ENCODE measurements around the gene KCNS3.

Gene KCNS3

DNA sequence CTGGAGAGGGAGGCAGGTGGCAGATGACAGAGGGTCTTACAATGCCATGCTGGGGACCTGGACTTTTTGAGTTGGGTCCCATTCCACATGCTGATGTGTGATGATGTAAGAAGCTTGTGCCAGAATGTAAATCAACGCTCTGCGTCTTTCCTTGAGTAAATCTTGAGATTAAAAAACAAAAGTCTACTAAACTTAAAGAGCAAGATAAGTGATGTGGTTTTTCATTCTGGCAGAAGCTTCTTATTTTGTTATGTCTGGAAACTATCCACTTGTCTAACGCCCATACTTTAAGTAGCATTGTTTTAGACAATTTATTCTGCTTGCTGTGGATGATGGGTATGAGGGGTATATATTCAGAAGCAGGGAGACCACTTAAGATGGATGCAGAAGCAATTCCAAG is 94.5 kb downstream of the KCNS3 start:
- TF ChIP-seq USF1 (IDR thresholded peaks at IDR 0.05) (no peak), YY1 (IDR thresholded peaks at IDR 0.05; ENCODE audit: low read depth) (no peak), ZBTB7A (IDR thresholded peaks at IDR 0.05; ENCODE audit: low read depth) (no peak), CREB1 (IDR thresholded peaks at IDR 0.05; ENCODE audit: low read depth) (no peak), TCF12 (IDR thresholded peaks at IDR 0.05; ENCODE audit: low read depth) (no peak), EP300 (IDR thresholded peaks at IDR 0.05; ENCODE audit: borderline replicate concordance) (no peak), REST (IDR thresholded peaks at IDR 0.05; ENCODE audit: low read depth) (no peak), TAF1 (IDR thresholded peaks at IDR 0.05; ENCODE audit: low read depth) (no peak), NFIC (IDR thresholded peaks at IDR 0.05) (no peak), RAD21 (IDR thresholded peaks at IDR 0.05; ENCODE audit: low read depth) (no peak), FOXM1 (IDR thresholded peaks at IDR 0.05; ENCODE audit: borderline replicate concordance, low read depth) (no peak), TEAD4 (IDR thresholded peaks at IDR 0.05) (no peak), CEBPB (IDR thresholded peaks at IDR 0.05) (no peak), EGR1 (IDR thresholded peaks at IDR 0.05) (no peak)
- TF ChIP-seq, protein P1, sequence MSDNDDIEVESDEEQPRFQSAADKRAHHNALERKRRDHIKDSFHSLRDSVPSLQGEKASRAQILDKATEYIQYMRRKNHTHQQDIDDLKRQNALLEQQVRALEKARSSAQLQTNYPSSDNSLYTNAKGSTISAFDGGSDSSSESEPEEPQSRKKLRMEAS (IDR thresholded peaks at IDR 0.05), result no peak

- TF ChIP-seq ZBTB7A (IDR thresholded peaks at IDR 0.05; ENCODE audit: low read depth), result no peak
- no peak for TF ChIP-seq EP300 (IDR thresholded peaks at IDR 0.05; ENCODE audit: borderline replicate concordance)
- TF ChIP-seq CEBPB (IDR thresholded peaks at IDR 0.05), result no peak
- no peak for TF ChIP-seq REST (IDR thresholded peaks at IDR 0.05; ENCODE audit: low read depth)
- no peak for TF ChIP-seq CREB1 (IDR thresholded peaks at IDR 0.05; ENCODE audit: low read depth)
- no peak for TF ChIP-seq NFIC (IDR thresholded peaks at IDR 0.05)
- no peak for TF ChIP-seq FOXM1 (IDR thresholded peaks at IDR 0.05; ENCODE audit: borderline replicate concordance, low read depth)
- TF ChIP-seq USF1 (IDR thresholded peaks at IDR 0.05), result no peak
- TF ChIP-seq EGR1 (IDR thresholded peaks at IDR 0.05), result no peak
- TF ChIP-seq, protein P1 (IDR thresholded peaks at IDR 0.05), result no peak
- no peak for TF ChIP-seq RAD21 (IDR thresholded peaks at IDR 0.05; ENCODE audit: low read depth)
- TF ChIP-seq TCF12 (IDR thresholded peaks at IDR 0.05; ENCODE audit: low read depth), result no peak
- no peak for TF ChIP-seq TAF1 (IDR thresholded peaks at IDR 0.05; ENCODE audit: low read depth)
Observed at GRCh38 chr2:17975401-17975800, 96.9 kb downstream of the KCNS3 start.

DNA sequence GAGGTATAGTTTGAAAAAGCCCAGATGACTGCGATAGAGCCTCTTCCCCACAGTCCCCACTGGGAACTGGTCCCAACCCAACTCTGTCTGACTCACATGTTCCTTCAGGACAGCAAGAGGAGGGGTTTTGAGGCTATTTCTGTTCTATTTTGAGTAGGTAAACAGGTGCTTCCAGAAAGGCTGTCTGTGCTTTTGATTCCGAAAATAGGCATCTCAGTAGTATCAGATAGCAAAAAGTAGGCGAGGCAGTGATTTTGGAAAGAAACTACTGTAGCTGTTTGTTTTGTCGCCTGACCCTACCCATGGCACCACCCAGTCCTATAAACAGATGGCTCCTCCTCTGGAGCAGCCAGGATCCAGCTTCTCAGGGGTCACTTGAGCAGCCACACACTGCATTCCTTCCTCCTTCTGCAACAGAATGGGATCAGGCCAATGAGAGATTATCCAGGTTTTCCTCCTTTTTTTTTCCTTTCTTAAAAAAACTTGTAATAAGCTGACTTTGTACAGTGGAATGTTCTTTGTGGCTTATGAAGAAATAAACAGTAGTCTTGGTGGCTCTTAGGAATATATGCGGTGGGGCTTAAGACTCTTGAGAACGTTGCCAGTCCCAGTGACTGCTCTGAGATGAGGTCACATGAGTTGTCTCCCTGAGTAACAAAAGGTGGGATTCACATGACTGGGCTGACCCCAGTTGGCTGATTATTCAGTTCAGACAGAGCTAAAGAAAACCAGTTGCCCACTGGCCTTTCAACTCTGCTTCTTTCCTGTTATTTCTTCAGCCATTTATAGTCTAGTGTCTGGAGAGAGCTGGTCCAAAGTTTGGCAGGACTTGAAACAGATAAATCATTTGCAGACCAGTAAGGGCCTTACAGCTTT is 98.6 kb downstream of the KCNS3 start:
- no peak for TF ChIP-seq CREB1 (IDR thresholded peaks at IDR 0.05; ENCODE audit: low read depth)
- TF ChIP-seq TEAD4 (IDR thresholded peaks at IDR 0.05), result no peak
- TF ChIP-seq USF1 (IDR thresholded peaks at IDR 0.05), result no peak
- TF ChIP-seq CEBPB (IDR thresholded peaks at IDR 0.05), result no peak
- TF ChIP-seq EGR1 (IDR thresholded peaks at IDR 0.05), result no peak
- no peak for TF ChIP-seq RAD21 (IDR thresholded peaks at IDR 0.05; ENCODE audit: low read depth)
- TF ChIP-seq, protein P1 (IDR thresholded peaks at IDR 0.05), result no peak
- TF ChIP-seq FOXM1 (IDR thresholded peaks at IDR 0.05; ENCODE audit: borderline replicate concordance, low read depth), result no peak
- TF ChIP-seq NFIC (IDR thresholded peaks at IDR 0.05), result no peak
- no peak for TF ChIP-seq REST (IDR thresholded peaks at IDR 0.05; ENCODE audit: low read depth)
- no peak for TF ChIP-seq TCF12 (IDR thresholded peaks at IDR 0.05; ENCODE audit: low read depth)
- no peak for TF ChIP-seq EP300 (IDR thresholded peaks at IDR 0.05; ENCODE audit: borderline replicate concordance)
- TF ChIP-seq ZBTB7A (IDR thresholded peaks at IDR 0.05; ENCODE audit: low read depth), result no peak
- TF ChIP-seq YY1 (IDR thresholded peaks at IDR 0.05; ENCODE audit: low read depth), result no peak
- no peak for TF ChIP-seq TAF1 (IDR thresholded peaks at IDR 0.05; ENCODE audit: low read depth)
